Vagina (tissue), 2 donors: Measurements from ENCODE around the gene IDUA. TPM values are rescaled to one million over a fixed set of nuclear protein-coding genes. Genes with fewer than 3 reads are reported as not detected.

ENCODE experiments used
- DNase-seq, 2 donors: peaks; one replicate each; pipeline ENCODE4 v3.0.0-alpha.2; 2017; ENCODE audit errors: extremely low spot score in 2 of 2
- H3K27ac ChIP-seq: fragments of 200-600 bp; sonication (generic); one replicate; pipeline ENCODE4 v1.5.1; 2019
- H3K27me3 ChIP-seq: fragments of 200-600 bp; sonication (generic); one replicate; pipeline ENCODE4 v1.5.1; 2019
- H3K36me3 ChIP-seq, 2 donors: fragments of 200-600 bp; sonication (generic); one replicate each; pipeline ENCODE4 v1.5.1; 2017 to 2019
- H3K4me1 ChIP-seq: fragments of 200-600 bp; sonication (generic); one replicate; pipeline ENCODE4 v1.5.1; 2019
- H3K4me3 ChIP-seq, 2 donors: fragments of 200-600 bp; sonication (generic); 1 replicate in 1 of 2; 2 replicates in 1 of 2; pipeline ENCODE4 v1.5.1; 2016 to 2019
- H3K9me3 ChIP-seq: fragments of 200-600 bp; sonication (generic); one replicate; pipeline ENCODE4 v1.5.1; 2019
- POLR2A ChIP-seq, 2 donors: fragments of 450-650 bp; IDR thresholded peaks; one replicate each; pipeline ENCODE4 v1.6.1; 2017; ENCODE audit warnings: antibody characterized with exemption in 2 of 2, mild to moderate bottlenecking in 2 of 2, moderate library complexity in 2 of 2
- POLR2AphosphoS5 ChIP-seq, 2 donors: sonication (generic); formaldehyde crosslinking; IDR thresholded peaks; one replicate each; pipeline ENCODE4 v1.9.0; 2017; ENCODE audit warnings: antibody characterized with exemption in 2 of 2, mild to moderate bottlenecking in 2 of 2, low read depth in 1 of 2; ENCODE audit not compliant: insufficient read depth in 1 of 2
- intact Hi-C: fragments of 100-400 bp; cut with DNase I; formaldehyde crosslinking; loops from one replicate; pipeline ENCODE4 v1.15.1; 2023
- total RNA-seq: library from RNA; depleted of rRNA; stranded (reverse); fragments of >200 nt; gene quantifications from one replicate; pipeline ENCODE4 v1.2.3, GENCODE V29; 2016
- TF ChIP-seq, protein P1 (sequence below), 3 experiments: fragments of 450-650 bp in 2 of 3; fragments of 200-600 bp in 1 of 3; sonication (generic) in 1 of 3; IDR thresholded peaks; one replicate each; pipeline ENCODE4 v1.5.1; 2017 to 2019; ENCODE audit warnings: antibody characterized with exemption in 3 of 3, mild to moderate bottlenecking in 2 of 3, moderate library complexity in 2 of 3

IDUA gene
- total RNA-seq, 1 donor from 2014 or later: 28.0 TPM

DNA sequence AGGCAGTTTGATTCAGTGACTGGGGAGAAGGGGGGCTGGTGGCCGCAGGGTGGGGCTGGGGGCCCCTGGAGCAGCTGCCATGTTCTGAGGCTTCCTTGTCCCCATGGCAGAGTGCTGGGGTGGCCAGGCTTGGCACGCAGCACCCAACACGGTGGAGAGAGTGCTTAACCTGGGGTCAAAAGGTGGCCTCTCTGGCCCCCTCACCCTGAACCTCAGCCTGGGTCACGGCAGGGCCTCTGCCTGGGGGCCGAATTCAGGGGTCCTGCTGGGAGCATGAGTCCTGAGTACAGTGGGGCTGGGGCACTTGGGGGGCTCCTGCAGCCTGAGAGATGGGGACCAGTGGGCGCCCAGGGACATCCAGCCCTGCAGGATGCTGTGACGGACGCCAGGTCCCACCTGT is 44.5 kb downstream of the IDUA start:
- H3K27me3 ChIP-seq: no peaks in the 10 kb centered on the region
- DNase-seq: no peak
- TF ChIP-seq POLR2A (IDR thresholded peaks at IDR 0.05) (no peak), POLR2AphosphoS5 (IDR thresholded peaks at IDR 0.05; ENCODE audit: insufficient read depth in 1 of 2, low read depth in 1 of 2) (no peak)
- TF ChIP-seq, protein P1, sequence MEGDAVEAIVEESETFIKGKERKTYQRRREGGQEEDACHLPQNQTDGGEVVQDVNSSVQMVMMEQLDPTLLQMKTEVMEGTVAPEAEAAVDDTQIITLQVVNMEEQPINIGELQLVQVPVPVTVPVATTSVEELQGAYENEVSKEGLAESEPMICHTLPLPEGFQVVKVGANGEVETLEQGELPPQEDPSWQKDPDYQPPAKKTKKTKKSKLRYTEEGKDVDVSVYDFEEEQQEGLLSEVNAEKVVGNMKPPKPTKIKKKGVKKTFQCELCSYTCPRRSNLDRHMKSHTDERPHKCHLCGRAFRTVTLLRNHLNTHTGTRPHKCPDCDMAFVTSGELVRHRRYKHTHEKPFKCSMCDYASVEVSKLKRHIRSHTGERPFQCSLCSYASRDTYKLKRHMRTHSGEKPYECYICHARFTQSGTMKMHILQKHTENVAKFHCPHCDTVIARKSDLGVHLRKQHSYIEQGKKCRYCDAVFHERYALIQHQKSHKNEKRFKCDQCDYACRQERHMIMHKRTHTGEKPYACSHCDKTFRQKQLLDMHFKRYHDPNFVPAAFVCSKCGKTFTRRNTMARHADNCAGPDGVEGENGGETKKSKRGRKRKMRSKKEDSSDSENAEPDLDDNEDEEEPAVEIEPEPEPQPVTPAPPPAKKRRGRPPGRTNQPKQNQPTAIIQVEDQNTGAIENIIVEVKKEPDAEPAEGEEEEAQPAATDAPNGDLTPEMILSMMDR (IDR thresholded peaks at IDR 0.05): no peak
- H3K9me3 ChIP-seq: no peaks in the 10 kb centered on the region
- no peaks in the 10 kb centered on the region for H3K36me3 ChIP-seq
- H3K4me3 ChIP-seq: no peak overlapping the region
- intact Hi-C loops: no loop called here
- H3K27ac ChIP-seq: no peak overlapping the region
- peaks cover 21% of the 10 kb centered on the region for H3K4me1 ChIP-seq

DNA sequence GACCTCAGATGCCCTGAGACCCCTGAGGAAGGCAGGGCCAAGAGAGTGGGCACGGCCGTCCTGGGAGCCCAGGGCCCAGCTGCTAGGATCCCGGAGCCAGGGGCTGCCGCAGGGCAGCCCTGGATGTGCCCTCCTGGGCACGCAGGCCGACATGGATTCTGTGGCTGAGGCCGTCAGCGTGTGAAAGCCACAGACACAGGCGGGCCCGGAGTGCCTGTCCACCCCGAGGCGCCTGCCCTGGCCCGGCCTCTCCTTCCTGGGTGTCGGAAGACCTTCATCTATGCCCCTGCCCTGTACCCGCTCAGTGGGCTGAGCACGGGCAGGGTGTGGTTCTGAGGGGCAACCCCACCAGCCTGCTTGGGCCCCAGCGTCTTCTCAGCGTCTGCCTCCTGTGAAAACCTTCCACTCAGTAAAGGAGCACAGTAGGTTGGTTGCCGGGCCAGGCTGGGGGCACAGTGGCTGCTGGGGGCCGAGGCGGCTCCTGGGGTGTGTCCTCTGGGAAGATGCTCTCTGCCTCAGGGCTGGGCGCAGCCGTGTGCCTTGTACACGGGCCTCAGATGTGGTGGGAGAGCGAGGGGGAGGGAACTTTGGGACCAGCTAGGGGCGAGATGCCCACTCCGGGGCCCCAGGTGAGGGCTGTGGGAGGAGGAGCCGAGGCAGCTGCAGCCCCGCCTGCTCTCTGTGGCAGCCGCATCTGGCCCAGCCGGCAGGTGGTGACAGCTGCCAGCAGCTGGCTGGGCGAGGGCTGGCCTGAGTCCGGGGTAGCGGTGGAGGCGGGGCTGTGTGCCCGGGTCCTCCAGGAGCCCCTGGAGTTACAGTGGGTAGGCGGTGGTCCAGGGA is 45.3 kb downstream of the IDUA start:
- Histone ChIP-seq H3K9me3 (no peaks in the 10 kb centered on the region), H3K4me3 (no peak overlapping the region), H3K27me3 (no peaks in the 10 kb centered on the region), H3K27ac (no peak overlapping the region), H3K4me1 (peaks cover 21% of the 10 kb centered on the region), H3K36me3 (no peaks in the 10 kb centered on the region)
- intact Hi-C loops: no loop called here
- TF ChIP-seq POLR2A (IDR thresholded peaks at IDR 0.05) (no peak), POLR2AphosphoS5 (IDR thresholded peaks at IDR 0.05; ENCODE audit: insufficient read depth in 1 of 2, low read depth in 1 of 2) (no peak)
- TF ChIP-seq, protein P1 (IDR thresholded peaks at IDR 0.05): no peak
- no peak for DNase-seq

DNA sequence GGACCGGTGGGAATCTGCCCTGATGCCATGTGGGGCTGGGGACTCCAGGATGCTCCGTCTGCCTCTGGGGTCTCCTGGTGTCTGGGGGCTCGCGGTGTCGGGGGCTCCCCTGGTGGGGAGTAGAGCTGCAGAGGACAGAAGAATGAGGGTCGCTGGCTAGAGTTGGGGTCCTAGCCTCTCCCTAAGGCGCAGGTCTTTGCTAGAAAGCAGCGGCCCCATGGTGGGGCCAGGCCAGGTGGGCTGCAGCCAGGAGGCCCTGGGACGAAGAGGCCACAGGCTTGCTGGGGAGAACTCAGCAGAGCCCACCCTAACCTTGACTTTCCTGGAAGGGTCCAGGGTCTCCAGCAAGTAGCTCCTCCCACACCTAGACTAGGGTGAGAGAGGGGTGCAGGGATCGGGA is 46.0 kb downstream of the IDUA start:
- no peak for TF ChIP-seq POLR2AphosphoS5 (IDR thresholded peaks at IDR 0.05; ENCODE audit: insufficient read depth in 1 of 2, low read depth in 1 of 2)
- no peak for TF ChIP-seq POLR2A (IDR thresholded peaks at IDR 0.05)
- TF ChIP-seq, protein P1 (IDR thresholded peaks at IDR 0.05): no peak
- H3K4me3 ChIP-seq: no peak overlapping the region
- intact Hi-C loops: no loop called here

GRCh38 chr4:1033840-1034551 is 47.2 kb downstream of the IDUA start:
- Histone ChIP-seq H3K4me3 (peak overlapping the region; percentile 24 to 26), H3K27ac (peak overlapping the region; percentile 63), H3K4me1 (peaks cover 21% of the 10 kb centered on the region), H3K36me3 (no peaks in the 10 kb centered on the region), H3K9me3 (no peaks in the 10 kb centered on the region), H3K27me3 (no peaks in the 10 kb centered on the region)
- TF ChIP-seq POLR2A (IDR thresholded peaks at IDR 0.05) (no peak), POLR2AphosphoS5 (IDR thresholded peaks at IDR 0.05; ENCODE audit: insufficient read depth in 1 of 2, low read depth in 1 of 2) (no peak)
- TF ChIP-seq, protein P1 (IDR thresholded peaks at IDR 0.05): no peak
- intact Hi-C loops: no loop called here
- DNase-seq: no peak

More for the DNA sequence above, 46.0 kb downstream of the IDUA start:
- H3K27ac ChIP-seq: no peak overlapping the region
- H3K27me3 ChIP-seq: no peaks in the 10 kb centered on the region
- H3K4me1 ChIP-seq: peaks cover 21% of the 10 kb centered on the region
- H3K36me3 ChIP-seq: no peaks in the 10 kb centered on the region
- H3K9me3 ChIP-seq: no peaks in the 10 kb centered on the region
- no peak for DNase-seq
